Kidney (tissue), 14 donors: ENCODE measurements around the gene VASP. TPM values are rescaled to one million over a fixed set of nuclear protein-coding genes. Genes with fewer than 3 reads are reported as not detected.

ENCODE experiments used
- DNase-seq, 5 donors: peaks; one replicate each; pipeline ENCODE4 v3.0.0-alpha.2; 2013 to 2020
- FAIRE-seq: peaks from 2 replicates; lab custom pipeline; 2012; peaks lifted over from hg19 to GRCh38; lab: Jason Lieb, UNC
- H3K27ac ChIP-seq, 2 donors: one replicate each; pipeline ENCODE4 v1.7.0; 2013; ENCODE audit warnings: low read depth in 2 of 2, low read length in 2 of 2, inconsistent platforms in 1 of 2
- H3K27me3 ChIP-seq: one replicate; pipeline ENCODE4 v1.7.1; 2013; ENCODE audit warnings: low read length, inconsistent platforms; ENCODE audit not compliant: control insufficient read depth, insufficient read depth
- H3K36me3 ChIP-seq, 3 donors: one replicate each; pipeline versions ENCODE4 v1.7.0 to v1.7.1; 2013; ENCODE audit warnings: low read length in 3 of 3, control low read depth in 1 of 3, inconsistent platforms in 1 of 3; ENCODE audit not compliant: insufficient read depth in 3 of 3, control insufficient read depth in 2 of 3
- H3K4me1 ChIP-seq, 3 donors: one replicate each; pipeline versions ENCODE4 v1.7.0 to v1.7.1; 2013; ENCODE audit warnings: low read length in 3 of 3, inconsistent platforms in 1 of 3, low read depth in 1 of 3; ENCODE audit not compliant: control insufficient read depth in 2 of 3, insufficient read depth in 2 of 3
- H3K4me3 ChIP-seq, 3 donors: one replicate each; pipeline versions ENCODE4 v1.7.0 to v1.8.1; 2013; ENCODE audit warnings: low read length in 3 of 3, control low read depth in 1 of 3, inconsistent platforms in 1 of 3
- H3K9ac ChIP-seq, 3 donors: one replicate each; pipeline versions ENCODE4 v1.7.0 to v1.7.1; 2013; ENCODE audit warnings: low read length in 3 of 3, control low read depth in 1 of 3, inconsistent platforms in 1 of 3
- H3K9me3 ChIP-seq, 3 donors: one replicate each; pipeline versions ENCODE4 v1.7.0 to v1.7.1; 2013; ENCODE audit warnings: low read length in 3 of 3, control low read depth in 1 of 3, inconsistent platforms in 1 of 3; ENCODE audit not compliant: control insufficient read depth in 2 of 3, insufficient read depth in 1 of 3
- intact Hi-C: fragments of 100-400 bp; cut with DNase I; formaldehyde crosslinking; loops from one replicate; pipeline ENCODE4 v1.11.1; 2022
- polyA plus RNA-seq: library from polyadenylated mRNA; stranded (reverse); fragments of 350-450 nt; fragmentation: Illumina TruSeq; extraction: RNeasy Lipid Tissue Mini Kit (QIAGEN cat#74804); gene quantifications from one replicate; pipeline ENCODE4 v1.2.3, GENCODE V29; 2014; ENCODE audit warnings: low read depth, low replicate concordance; ENCODE audit not compliant: insufficient read depth
- total RNA-seq: library from RNA; stranded (reverse); fragmentation: NEBNext Ultra II Directional; extraction: Animal tissue kit (Norgen Biotek cat#: 25700); gene quantifications from one replicate; pipeline ENCODE4 v1.2.1, GENCODE V29; 2021
- TF ChIP-seq, protein P1 (sequence below): IDR thresholded peaks from 3 replicates; pipeline ENCODE4 v1.5.1; 2012; ENCODE audit warnings: mild to moderate bottlenecking, moderate library complexity, borderline replicate concordance; ENCODE audit not compliant: insufficient read depth; ENCODE audit errors: extremely low read depth
- donor health status: control.
- donor health status: control.
- donor health status: control.
- donor health status: control.
- donor health status: control.
- donor health status: DM: yes; HTN: yes; CAD: no.
- donor health status: Normal renal cell carcinoma (clear cell type).

Gene VASP
- total and polyA plus RNA-seq, 2 donors from 2014 or later = 36.3 to 105 TPM

DNA sequence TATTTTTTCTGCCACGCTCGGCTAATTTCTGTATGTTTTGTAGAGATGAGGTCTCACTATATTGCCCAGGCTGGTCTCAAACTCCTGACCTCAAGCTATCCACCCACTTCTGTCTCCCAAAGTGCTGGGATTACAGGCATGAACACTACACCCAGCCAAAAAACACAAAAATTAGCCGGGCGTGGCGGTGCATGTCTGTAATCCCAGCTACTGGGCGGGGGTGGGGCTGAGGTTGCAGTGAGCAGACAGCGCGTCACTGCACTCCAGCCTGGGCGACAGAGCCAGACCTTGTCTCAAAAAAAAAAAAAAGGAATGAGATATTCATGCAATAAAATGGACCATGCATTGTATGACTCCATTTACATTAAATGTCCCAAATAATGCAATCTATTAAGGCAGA is 32.2 kb downstream of the VASP start:
- Histone ChIP-seq H3K9me3 (no peaks in the 10 kb centered on the region), H3K27me3 (no peaks in the 10 kb centered on the region), H3K9ac (no peak overlapping the region), H3K4me1 (no peaks in the 10 kb centered on the region), H3K4me3 (no peak overlapping the region), H3K27ac (no peak overlapping the region), H3K36me3 (no peaks in the 10 kb centered on the region)
- TF ChIP-seq, protein P1, sequence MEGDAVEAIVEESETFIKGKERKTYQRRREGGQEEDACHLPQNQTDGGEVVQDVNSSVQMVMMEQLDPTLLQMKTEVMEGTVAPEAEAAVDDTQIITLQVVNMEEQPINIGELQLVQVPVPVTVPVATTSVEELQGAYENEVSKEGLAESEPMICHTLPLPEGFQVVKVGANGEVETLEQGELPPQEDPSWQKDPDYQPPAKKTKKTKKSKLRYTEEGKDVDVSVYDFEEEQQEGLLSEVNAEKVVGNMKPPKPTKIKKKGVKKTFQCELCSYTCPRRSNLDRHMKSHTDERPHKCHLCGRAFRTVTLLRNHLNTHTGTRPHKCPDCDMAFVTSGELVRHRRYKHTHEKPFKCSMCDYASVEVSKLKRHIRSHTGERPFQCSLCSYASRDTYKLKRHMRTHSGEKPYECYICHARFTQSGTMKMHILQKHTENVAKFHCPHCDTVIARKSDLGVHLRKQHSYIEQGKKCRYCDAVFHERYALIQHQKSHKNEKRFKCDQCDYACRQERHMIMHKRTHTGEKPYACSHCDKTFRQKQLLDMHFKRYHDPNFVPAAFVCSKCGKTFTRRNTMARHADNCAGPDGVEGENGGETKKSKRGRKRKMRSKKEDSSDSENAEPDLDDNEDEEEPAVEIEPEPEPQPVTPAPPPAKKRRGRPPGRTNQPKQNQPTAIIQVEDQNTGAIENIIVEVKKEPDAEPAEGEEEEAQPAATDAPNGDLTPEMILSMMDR = no peak
- FAIRE-seq = no peak
- peak in 2 of 5 donors; percentile 29 to 32 for DNase-seq
- intact Hi-C loops = no loop called here

GRCh38 chr19:45542234-45542668 is 35.0 kb downstream of the VASP start:
- no peaks in the 10 kb centered on the region for H3K36me3 ChIP-seq
- H3K27me3 ChIP-seq = no peaks in the 10 kb centered on the region
- no peaks in the 10 kb centered on the region for H3K4me1 ChIP-seq
- H3K9ac ChIP-seq = no peak overlapping the region
- DNase-seq (no peak), FAIRE-seq (no peak)
- H3K9me3 ChIP-seq = no peaks in the 10 kb centered on the region
- intact Hi-C loops = no loop called here
- H3K27ac ChIP-seq = no peak overlapping the region
- no peak overlapping the region for H3K4me3 ChIP-seq
- TF ChIP-seq, protein P1 = no peak

GRCh38 chr19:45547211-45547770 is 40.0 kb downstream of the VASP start:
- no peak overlapping the region for H3K27ac ChIP-seq
- H3K4me3 ChIP-seq = no peak overlapping the region
- H3K9ac ChIP-seq = no peak overlapping the region
- no peaks in the 10 kb centered on the region for H3K9me3 ChIP-seq
- no peaks in the 10 kb centered on the region for H3K27me3 ChIP-seq
- intact Hi-C loops = no loop called here
- peaks cover 0 to 5% (median 0%) of the 10 kb centered on the region in 3 donors for H3K4me1 ChIP-seq
- FAIRE-seq (no peak), DNase-seq (no peak)
- H3K36me3 ChIP-seq = no peaks in the 10 kb centered on the region
- TF ChIP-seq, protein P1 = no peak
